ENCODE results near the gene SLC6A3.

The SLC6A3 gene

GRCh38 chr5:1445313-1445688 is at the start of gene SLC6A3:
TSS of gene SLC6A3 (minus strand) at chr5:1445440. CDS start at chr5:1443197, 2,243 bp downstream.
- no peak for DNase-seq

- DNase-seq: no peak
Observed at GRCh38 chr5:1493941-1494340, 48.7 kb upstream of the SLC6A3 start.

- no peak for DNase-seq
Observed at GRCh38 chr5:1493413-1493812, 48.2 kb upstream of the SLC6A3 start.

GRCh38 chr5:1492757-1493156 is 47.5 kb upstream of the SLC6A3 start:
- DNase-seq: no peak

- DNase-seq: no peak
Observed at GRCh38 chr5:1490376-1490775, 45.1 kb upstream of the SLC6A3 start.

GRCh38 chr5:1489754-1490153 is 44.5 kb upstream of the SLC6A3 start:
- DNase-seq: no peak

- no peak for DNase-seq
Observed at GRCh38 chr5:1488882-1489680, 43.8 kb upstream of the SLC6A3 start.

- DNase-seq: no peak
Observed at GRCh38 chr5:1487079-1487764, 42.0 kb upstream of the SLC6A3 start.

GRCh38 chr5:1486271-1486670 is 41.0 kb upstream of the SLC6A3 start:
- no peak for DNase-seq

- DNase-seq: no peak
Observed at GRCh38 chr5:1485579-1486118, 40.4 kb upstream of the SLC6A3 start.

GRCh38 chr5:1484730-1485578 is 39.7 kb upstream of the SLC6A3 start:
- DNase-seq: no peak

- DNase-seq: no peak
Observed at GRCh38 chr5:1483856-1484729, 38.9 kb upstream of the SLC6A3 start.

- DNase-seq: no peak
Observed at GRCh38 chr5:1483064-1483463, 37.8 kb upstream of the SLC6A3 start.

GRCh38 chr5:1481959-1482331 is 36.7 kb upstream of the SLC6A3 start:
- DNase-seq: no peak

- DNase-seq: no peak
Observed at GRCh38 chr5:1481266-1481958, 36.2 kb upstream of the SLC6A3 start.

- DNase-seq: no peak
Observed at GRCh38 chr5:1480806-1481205, 35.6 kb upstream of the SLC6A3 start.

GRCh38 chr5:1480217-1480616 is 35.0 kb upstream of the SLC6A3 start:
- no peak for DNase-seq

GRCh38 chr5:1479581-1480188 is 34.4 kb upstream of the SLC6A3 start:
- no peak for DNase-seq

- no peak for DNase-seq
Observed at GRCh38 chr5:1479066-1479465, 33.8 kb upstream of the SLC6A3 start.

- DNase-seq: no peak
Observed at GRCh38 chr5:1478271-1479035, 33.2 kb upstream of the SLC6A3 start.
